ENCODE measurements around the gene FBXW4. TPM values are rescaled to one million over a fixed set of nuclear protein-coding genes. Genes with fewer than 3 reads are reported as not detected.
A peak's percentile ranks its signal among the peaks of the same experiment; 100 is the strongest.

FBXW4 gene
- total and polyA plus RNA-seq, 12 donors, result 34.4 to 81.7 (median 58.0) TPM

DNA sequence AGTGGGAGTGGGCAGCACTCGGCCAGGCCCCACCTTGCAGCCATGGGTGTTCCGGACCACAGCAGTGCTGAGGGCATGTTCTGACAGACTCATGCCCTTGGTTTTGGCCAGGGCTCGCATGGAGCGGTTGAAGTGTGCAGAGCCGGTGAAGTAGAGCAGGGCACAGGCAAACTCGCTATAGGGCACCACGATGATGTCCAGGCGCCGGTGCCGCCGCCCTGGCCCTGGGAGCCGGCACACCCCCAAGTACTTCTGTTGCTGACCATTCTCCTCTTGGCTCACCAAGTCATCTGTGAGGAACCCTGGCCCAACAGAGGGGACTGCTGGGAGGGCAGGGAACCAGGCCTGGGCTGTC is 115.5 kb downstream of the FBXW4 start:
- no peak overlapping the region for H3K27ac ChIP-seq
- DNase-seq, result no peak
- intact Hi-C loops (cut with DNase I), result loop anchor here in 1 of 2 donors (10.0 kb wide), 1 partner anchor 105 kb away; no protein-coding TSS in a partner anchor
- no peaks in the 10 kb centered on the region for H3K27me3 ChIP-seq
- no peak overlapping the region for H3K4me3 ChIP-seq
- TF ChIP-seq POLR2A (IDR thresholded peaks at IDR 0.05) (no peak), CTCF (IDR thresholded peaks at IDR 0.05) (no peak)
- H3K9me3 ChIP-seq (replicated peaks in 1 of 3), result no peaks in the 10 kb centered on the region
- WGBS, 4 donors, result 91 to 100% (median 96%) methylated on average over 4 to 12 of the region's 12 CpGs
- no peaks in the 10 kb centered on the region for H3K4me1 ChIP-seq (replicated peaks in 1 of 2)
- H3K36me3 ChIP-seq (replicated peaks in 1 of 2), result peaks cover 0 to 44% of the 10 kb centered on the region in 2 donors

DNA sequence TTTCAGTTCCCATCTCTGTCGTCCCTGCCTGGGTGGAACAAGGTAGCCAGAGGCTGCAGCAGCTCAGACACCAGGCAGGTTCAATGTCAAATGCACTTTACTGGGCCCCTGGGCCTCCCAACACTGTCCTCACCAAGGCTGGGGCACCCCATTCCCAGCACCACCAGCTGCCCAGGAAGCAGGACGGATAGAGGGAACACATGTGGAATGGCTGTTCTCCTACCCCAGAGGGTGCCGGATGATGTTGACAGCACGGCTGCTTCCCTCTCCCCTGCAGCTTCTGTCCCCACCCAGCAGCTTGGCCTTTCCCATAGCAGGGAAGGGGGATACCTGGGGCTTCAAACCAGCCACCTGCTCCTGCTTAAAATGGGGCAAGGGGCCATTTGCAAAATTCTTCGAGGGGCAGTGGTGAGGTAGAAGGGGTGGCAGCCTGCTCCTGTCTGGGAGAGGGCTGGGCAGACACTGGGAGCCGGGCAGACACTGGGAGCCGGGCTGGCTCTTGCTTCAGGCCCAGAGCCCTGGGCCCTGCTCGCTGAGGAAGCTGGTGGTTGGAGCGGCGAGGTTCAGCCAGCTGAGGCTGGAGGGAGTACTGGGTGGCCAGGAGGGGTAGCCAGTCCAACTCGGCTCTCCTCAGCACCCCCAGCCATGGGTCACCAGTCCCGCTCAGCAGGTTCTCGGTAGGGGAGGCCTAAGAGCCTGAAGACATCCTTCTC is 116.0 kb downstream of the FBXW4 start:
- no peaks in the 10 kb centered on the region for H3K9me3 ChIP-seq (replicated peaks in 1 of 3)
- no peak for TF ChIP-seq CTCF (IDR thresholded peaks at IDR 0.05)
- TF ChIP-seq POLR2A (IDR thresholded peaks at IDR 0.05), result no peak
- H3K27ac ChIP-seq, result no peak overlapping the region
- H3K27me3 ChIP-seq, result no peaks in the 10 kb centered on the region
- 87 to 96% (median 93%) methylated on average over 9 to 13 of the region's 13 CpGs for WGBS, 4 donors
- H3K4me1 ChIP-seq (replicated peaks in 1 of 2), result no peaks in the 10 kb centered on the region
- intact Hi-C loops (cut with DNase I), result loop anchor here in 1 of 2 donors (10.0 kb wide), 1 partner anchor 104 kb away; no protein-coding TSS in a partner anchor
- H3K4me3 ChIP-seq, result no peak overlapping the region
- H3K36me3 ChIP-seq (replicated peaks in 1 of 2), result peaks cover 0 to 44% of the 10 kb centered on the region in 2 donors
- peak in 1 of 7 donors; percentile 4 for DNase-seq

DNA sequence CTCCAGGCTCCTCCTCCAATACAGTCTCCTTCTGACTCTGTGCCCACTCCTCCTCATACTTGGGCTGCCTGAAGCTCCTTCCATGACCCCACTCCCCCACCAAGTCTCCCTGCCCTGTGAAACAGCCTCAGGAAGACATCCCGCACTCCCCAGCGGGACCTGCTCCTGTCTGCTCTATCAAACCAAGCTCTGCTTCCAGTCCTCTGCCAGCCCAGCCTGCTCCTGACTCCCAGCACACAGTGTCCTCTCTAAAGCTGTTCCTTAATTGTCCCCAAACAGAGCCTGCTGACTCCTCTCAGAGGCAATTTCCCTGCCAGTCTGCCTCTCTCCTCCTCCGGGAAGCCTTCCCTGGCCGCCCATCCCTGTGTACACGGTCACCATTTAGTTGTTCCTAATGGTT is 116.8 kb downstream of the FBXW4 start:
- WGBS, 4 donors, result 77 to 91% (median 87%) methylated on average over 5 of the region's 5 CpGs
- H3K9me3 ChIP-seq (replicated peaks in 1 of 3), result no peaks in the 10 kb centered on the region
- H3K4me1 ChIP-seq (replicated peaks in 1 of 2), result no peaks in the 10 kb centered on the region
- peak in 1 of 7 donors; percentile 74 for DNase-seq
- TF ChIP-seq POLR2A (IDR thresholded peaks at IDR 0.05) (no peak), CTCF (IDR thresholded peaks at IDR 0.05) (no peak)
- peaks cover 0 to 38% of the 10 kb centered on the region in 2 donors for H3K36me3 ChIP-seq (replicated peaks in 1 of 2)
- H3K4me3 ChIP-seq, result no peak overlapping the region
- H3K27me3 ChIP-seq, result no peaks in the 10 kb centered on the region
- intact Hi-C loops (cut with DNase I), result loop anchor here in 1 of 2 donors (10.0 kb wide), 1 partner anchor 103 kb away; no protein-coding TSS in a partner anchor
- no peak overlapping the region for H3K27ac ChIP-seq

DNA sequence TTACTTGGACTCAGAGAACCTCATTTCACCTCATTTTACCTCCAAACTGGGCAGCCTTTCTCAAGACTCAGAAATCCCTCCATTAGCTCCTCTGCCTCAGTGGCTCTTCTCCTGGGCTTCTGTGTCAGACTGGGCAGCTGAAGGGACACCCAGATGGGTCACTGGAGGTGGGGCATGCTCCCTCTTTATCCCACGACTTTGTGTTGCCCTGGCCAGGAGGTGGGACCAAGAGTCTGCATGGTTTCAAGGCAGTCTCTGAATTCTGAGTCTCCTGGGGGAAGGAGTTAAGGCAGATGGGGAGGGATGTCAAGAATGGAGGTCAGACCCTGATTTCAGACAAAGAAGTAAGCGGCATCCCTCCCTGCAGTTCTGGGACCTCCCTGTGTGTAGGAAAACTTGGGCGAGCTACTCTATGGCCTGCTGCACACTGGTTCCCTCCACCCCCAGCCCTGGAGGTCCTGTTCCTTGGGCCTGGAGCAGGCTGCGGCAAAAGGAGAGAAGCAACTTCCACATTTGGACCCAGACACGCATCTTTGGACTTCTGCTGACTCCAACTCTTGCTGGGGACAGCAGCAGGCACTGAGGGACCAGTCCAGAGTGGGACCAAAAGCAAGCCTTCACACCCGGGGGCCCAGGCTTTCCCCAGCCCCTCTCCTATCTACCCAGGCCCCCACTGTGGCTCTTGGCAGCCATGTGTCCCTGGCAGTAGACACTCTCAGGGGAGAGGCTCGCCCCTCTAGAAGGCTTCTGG is 117.7 kb downstream of the FBXW4 start:
- TF ChIP-seq POLR2A (IDR thresholded peaks at IDR 0.05), result no peak
- TF ChIP-seq CTCF (IDR thresholded peaks at IDR 0.05), result no peak
- Histone ChIP-seq H3K4me3 (no peak overlapping the region), H3K27me3 (no peaks in the 10 kb centered on the region), H3K4me1 (replicated peaks in 1 of 2) (no peaks in the 10 kb centered on the region), H3K9me3 (replicated peaks in 1 of 3) (peaks cover 0 to 8% (median 0%) of the 10 kb centered on the region in 3 donors), H3K27ac (no peak overlapping the region), H3K36me3 (replicated peaks in 1 of 2) (peaks cover 0 to 32% of the 10 kb centered on the region in 2 donors)
- WGBS, 4 donors, result 81 to 97% (median 95%) methylated on average over 3 to 7 of the region's 7 CpGs
- no peak for DNase-seq
- intact Hi-C loops (cut with DNase I), result loop anchor here in 1 of 2 donors (10.0 kb wide), 1 partner anchor 102 kb away; no protein-coding TSS in a partner anchor
